DMS79 (cell line): ENCODE data around the gene SUSD3.

Experiments
- DNase-seq: peaks from one replicate; lab custom pipeline; 2025; lab: John Stamatoyannopoulos, UW

Gene SUSD3

GRCh38 chr9:93077367-93077766 is 18.9 kb downstream of the SUSD3 start:
- no peak for DNase-seq

GRCh38 chr9:93077811-93078210 is 19.3 kb downstream of the SUSD3 start:
- DNase-seq: no peak

DNA sequence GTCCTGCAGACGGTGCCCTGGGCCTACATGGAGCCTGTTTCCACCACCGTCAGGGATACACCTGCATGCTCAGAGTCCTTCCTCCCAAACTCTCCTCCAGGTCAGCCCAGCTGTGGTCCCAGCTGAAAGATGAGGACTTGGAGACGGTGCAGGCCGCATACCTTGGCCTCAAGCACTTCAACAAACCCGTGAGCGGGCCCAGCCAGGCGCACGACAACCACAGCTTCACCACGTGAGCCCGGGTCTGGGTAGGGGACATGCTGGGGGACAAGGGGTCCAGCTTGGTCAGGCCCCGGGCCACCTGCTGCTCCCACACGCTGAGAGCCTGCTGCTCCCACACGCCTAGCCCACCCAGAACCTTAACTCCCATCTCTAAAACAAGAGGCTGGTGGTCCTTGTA is 20.9 kb downstream of the SUSD3 start:
- DNase-seq: no peak

DNA sequence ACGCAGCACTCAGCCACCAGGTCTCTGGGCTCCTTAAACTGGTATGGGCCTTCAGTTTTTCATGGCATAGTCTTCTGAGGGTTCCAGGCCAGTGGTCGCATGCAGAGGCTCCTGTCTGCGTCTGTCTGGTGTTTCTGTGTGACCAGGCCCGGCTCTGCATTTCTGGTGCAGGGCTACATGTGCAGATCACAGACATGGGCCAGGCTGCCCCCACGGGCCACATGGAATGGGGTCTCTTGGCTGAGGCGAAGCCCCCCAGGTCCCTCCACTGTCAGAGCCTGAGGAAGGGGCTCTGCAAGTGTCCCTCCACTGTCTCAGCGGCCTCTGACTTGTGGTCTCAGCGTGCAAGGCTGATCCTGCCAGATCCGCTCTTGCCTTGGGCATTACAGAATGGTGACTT is 21.9 kb downstream of the SUSD3 start:
- DNase-seq: no peak

- DNase-seq: no peak
Observed at GRCh38 chr9:93081081-93081529, 22.6 kb downstream of the SUSD3 start.

GRCh38 chr9:93081931-93082330 is 23.4 kb downstream of the SUSD3 start:
- no peak for DNase-seq

- no peak for DNase-seq
Observed at GRCh38 chr9:93082841-93083411, 24.4 kb downstream of the SUSD3 start.

GRCh38 chr9:93083592-93084470 is 25.3 kb downstream of the SUSD3 start:
- DNase-seq: no peak

- DNase-seq: no peak
Observed at GRCh38 chr9:93084471-93084881, 26.0 kb downstream of the SUSD3 start.

DNA sequence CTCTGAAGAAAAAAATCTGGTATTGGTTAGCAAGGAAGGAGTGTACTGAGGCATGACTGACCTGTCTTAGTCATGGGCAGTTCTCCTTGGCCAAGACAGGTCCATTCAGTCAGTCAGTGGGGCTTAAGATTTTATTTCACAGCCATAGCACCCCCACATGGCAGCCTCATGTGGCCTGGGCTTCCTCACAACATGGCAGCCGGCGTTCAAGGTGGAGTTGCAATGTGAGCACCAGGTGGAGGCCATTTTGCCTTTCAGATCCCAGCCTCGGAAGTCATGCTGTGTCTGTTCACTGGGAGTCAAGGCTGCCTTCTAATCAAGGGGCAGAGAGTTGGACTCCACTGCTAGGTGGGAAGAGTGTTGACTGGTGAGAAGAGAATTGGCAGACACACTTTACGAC is 27.2 kb downstream of the SUSD3 start:
- no peak for DNase-seq

GRCh38 chr9:93086447-93087224 is 28.1 kb downstream of the SUSD3 start:
- DNase-seq: no peak

DNA sequence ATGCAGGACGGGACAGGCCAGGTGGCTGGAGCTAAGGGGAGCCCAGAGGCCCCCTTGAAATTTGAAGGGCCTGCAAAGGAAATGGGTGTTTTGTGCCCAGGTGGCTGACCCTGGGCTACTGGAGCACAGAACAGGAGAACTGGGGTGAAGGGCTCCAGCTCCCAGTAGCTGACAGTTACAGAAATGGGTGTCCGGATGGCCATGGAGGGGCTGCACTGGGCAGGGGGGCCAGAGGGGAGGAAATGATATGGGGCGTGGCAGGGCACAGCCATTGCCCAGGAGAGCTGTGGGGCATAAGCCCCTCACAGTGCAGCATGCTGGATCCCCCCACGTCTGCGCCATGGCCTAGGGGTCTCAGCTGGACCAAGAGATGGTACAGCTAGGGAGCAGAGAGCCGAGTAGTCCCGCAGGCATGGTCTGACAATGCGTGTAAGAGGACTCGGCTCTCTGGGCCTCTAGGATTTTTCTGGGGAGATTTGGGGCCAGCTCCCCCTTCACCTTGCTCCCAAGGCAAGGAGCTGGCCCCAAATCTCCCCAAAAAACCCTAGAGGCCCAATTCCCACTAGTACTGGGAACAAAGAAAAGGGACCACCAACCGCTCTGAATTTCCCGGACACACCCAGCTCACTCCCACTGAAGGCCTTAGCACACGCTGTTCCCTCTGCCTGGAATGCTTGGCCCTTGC is 29.6 kb downstream of the SUSD3 start:
- DNase-seq: no peak

GRCh38 chr9:93088656-93089015 is 30.1 kb downstream of the SUSD3 start:
- no peak for DNase-seq

GRCh38 chr9:93089024-93089423 is 30.5 kb downstream of the SUSD3 start:
- no peak for DNase-seq

DNA sequence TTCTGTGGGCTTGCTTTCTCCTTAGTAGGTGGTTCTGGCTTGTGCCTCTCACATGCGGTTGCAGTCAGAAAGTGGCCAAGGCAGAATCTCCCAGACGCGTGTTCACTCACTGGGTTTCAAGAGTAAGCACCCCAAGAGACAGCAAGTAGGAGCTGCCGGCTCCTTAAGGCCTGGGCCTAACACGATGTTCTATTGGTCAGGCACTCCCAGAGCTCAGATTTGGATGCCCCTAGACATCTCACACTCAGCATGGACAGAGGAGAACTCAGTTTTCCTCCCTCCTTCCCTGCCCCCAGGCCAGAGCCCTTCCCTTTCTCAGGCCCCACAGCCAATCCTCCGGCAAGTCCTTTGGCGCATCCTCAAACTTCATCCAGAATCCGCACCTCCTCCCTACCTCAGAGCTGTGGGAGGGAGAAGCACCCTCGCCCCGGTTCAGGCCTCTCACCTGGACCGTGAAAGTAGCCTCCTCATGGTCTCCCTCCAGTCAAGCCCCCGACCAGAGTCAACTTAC is 31.0 kb downstream of the SUSD3 start:
- no peak for DNase-seq

DNA sequence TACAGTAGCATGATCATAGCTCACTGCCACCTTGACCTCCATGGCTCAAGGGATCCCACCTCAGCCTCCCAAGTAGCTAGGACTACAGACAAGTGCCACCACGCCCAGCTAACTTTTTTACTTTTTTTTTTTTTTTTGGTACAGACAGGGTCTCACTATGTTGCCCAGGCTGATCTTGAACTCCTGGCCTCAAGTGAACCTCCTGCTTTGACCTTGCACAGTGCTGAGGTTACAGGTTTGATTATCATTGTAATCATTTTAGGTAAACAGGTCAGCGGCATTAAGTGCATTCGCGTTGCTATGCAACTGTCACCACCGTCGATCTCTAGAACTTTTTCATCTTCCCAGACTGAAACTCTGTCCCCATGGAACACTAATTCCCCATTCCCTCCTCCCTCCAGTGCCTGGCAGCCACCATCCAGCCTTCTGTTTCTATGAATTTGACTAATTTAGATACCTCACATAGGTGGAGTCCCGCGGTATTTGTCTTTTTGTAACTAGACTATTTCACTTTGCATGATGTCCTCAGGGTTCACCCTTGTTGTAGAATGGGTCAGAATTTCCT is 31.7 kb downstream of the SUSD3 start:
- no peak for DNase-seq

GRCh38 chr9:93091056-93091452 is 32.6 kb downstream of the SUSD3 start:
- DNase-seq: no peak

GRCh38 chr9:93091453-93092081 is 33.1 kb downstream of the SUSD3 start:
- no peak for DNase-seq

DNA sequence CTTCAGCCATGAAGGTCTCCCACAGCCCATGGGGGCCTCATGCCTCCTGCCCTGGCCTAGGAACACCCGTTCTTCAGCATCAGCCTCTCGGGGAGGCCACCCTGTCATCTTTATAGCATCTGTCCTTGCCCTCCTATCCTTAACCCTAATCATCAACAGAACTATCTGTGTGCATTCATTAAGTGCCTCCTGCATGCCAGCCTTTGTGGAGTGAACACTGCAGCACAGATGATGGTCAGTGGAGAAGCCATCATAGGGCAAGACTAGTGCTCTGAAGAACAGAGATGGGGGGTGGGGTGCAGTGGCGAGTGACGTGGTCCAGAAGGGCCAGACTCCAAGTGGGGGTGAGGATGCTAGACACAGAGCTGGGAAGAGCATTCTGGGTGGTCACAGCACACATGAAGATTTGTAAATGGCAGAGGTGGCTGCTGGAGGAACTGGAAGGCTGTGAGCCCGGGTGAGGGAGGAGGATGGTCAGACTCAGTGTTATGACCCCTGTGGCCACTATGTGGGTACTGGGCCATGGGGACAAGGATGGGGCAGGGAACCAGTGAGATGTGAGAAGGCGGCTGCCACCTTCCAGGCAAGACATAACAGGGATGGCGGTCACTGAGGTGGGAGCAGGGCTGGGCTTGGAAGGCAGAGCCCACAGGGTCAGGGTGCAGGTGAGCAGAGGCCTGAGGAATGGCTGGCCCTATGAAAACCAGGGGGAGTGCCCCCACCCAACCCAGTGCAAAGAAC is 33.9 kb downstream of the SUSD3 start:
- no peak for DNase-seq

DNA sequence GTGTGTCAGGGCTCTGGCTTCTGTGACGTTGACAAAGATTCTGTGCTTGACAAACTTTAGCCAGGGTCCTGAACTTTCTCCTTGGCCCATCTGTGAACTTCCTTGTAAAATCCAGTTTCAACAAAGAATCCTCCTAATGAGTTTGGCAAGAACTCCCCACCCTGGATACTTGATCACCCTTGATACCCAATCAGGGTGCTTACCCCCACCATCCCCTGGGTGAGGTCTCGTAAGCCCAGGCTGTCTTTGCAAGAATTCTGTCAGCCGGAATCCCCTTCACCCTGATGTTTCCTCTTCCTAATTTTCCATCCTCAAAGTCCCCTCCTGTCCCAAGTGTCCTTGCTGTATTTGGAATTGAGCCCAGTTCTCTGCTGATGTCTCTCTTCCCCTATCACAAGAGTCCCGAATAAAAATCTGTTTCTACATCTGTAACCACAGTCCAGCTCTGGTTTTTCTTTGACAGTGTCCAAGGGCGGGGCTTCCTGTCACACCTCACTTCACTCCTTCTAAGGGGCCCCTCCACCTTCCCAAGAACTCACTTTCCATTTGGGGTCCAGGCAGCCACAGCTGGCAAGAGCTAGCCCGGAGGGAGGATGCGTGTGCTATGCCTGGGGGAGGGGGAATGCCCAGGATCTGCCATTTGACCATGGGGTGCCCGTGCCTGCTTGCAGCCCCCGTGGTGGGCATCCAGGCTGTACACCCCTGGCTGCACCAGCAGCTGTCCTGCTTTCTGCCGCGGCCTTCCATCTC is 34.8 kb downstream of the SUSD3 start:
- peak; percentile 17 for DNase-seq
